MV-4-11 (cell line): ENCODE measurements around the gene HDAC4.

Experiments
- DNase-seq: peaks from one replicate; lab custom pipeline; 2025; lab: John Stamatoyannopoulos, UW

HDAC4 gene

GRCh38 chr2:239216614-239217273, 184.1 kb downstream of the HDAC4 start:
- no peak for DNase-seq

GRCh38 chr2:239215988-239216613, 184.7 kb downstream of the HDAC4 start:
- no peak for DNase-seq

GRCh38 chr2:239215136-239215925, 185.5 kb downstream of the HDAC4 start:
- DNase-seq: no peak

- DNase-seq: no peak
These were observed 186.1 kb downstream of the HDAC4 start for GRCh38 chr2:239214725-239215124.

GRCh38 chr2:239213643-239214101, 187.1 kb downstream of the HDAC4 start:
- DNase-seq: no peak

- DNase-seq: no peak
These were observed 187.7 kb downstream of the HDAC4 start for GRCh38 chr2:239212929-239213642.

- no peak for DNase-seq
These were observed 188.5 kb downstream of the HDAC4 start for GRCh38 chr2:239212121-239212928.

- no peak for DNase-seq
These were observed 189.3 kb downstream of the HDAC4 start for GRCh38 chr2:239211396-239212094.

GRCh38 chr2:239209783-239210182, 191.0 kb downstream of the HDAC4 start:
- DNase-seq: no peak

GRCh38 chr2:239208465-239209180, 192.2 kb downstream of the HDAC4 start:
- DNase-seq: no peak

GRCh38 chr2:239206851-239207250, 194.0 kb downstream of the HDAC4 start:
- no peak for DNase-seq

- no peak for DNase-seq
These were observed 194.8 kb downstream of the HDAC4 start for GRCh38 chr2:239206042-239206441.

GRCh38 chr2:239204876-239205468, 195.8 kb downstream of the HDAC4 start:
- no peak for DNase-seq

GRCh38 chr2:239204136-239204875, 196.5 kb downstream of the HDAC4 start:
- no peak for DNase-seq

GRCh38 chr2:239203443-239204135, 197.2 kb downstream of the HDAC4 start:
- DNase-seq: no peak

GRCh38 chr2:239202836-239203235, 198.0 kb downstream of the HDAC4 start:
- no peak for DNase-seq

- no peak for DNase-seq
These were observed 198.5 kb downstream of the HDAC4 start for GRCh38 chr2:239202343-239202742.

- no peak for DNase-seq
These were observed 198.9 kb downstream of the HDAC4 start for GRCh38 chr2:239201884-239202283.

- no peak for DNase-seq
These were observed 199.3 kb downstream of the HDAC4 start for GRCh38 chr2:239201531-239201876.
